Measurements from ENCODE around the gene PLEKHJ1.
A peak's percentile ranks its signal among the peaks of the same experiment; 100 is the strongest.

Gene PLEKHJ1

DNA sequence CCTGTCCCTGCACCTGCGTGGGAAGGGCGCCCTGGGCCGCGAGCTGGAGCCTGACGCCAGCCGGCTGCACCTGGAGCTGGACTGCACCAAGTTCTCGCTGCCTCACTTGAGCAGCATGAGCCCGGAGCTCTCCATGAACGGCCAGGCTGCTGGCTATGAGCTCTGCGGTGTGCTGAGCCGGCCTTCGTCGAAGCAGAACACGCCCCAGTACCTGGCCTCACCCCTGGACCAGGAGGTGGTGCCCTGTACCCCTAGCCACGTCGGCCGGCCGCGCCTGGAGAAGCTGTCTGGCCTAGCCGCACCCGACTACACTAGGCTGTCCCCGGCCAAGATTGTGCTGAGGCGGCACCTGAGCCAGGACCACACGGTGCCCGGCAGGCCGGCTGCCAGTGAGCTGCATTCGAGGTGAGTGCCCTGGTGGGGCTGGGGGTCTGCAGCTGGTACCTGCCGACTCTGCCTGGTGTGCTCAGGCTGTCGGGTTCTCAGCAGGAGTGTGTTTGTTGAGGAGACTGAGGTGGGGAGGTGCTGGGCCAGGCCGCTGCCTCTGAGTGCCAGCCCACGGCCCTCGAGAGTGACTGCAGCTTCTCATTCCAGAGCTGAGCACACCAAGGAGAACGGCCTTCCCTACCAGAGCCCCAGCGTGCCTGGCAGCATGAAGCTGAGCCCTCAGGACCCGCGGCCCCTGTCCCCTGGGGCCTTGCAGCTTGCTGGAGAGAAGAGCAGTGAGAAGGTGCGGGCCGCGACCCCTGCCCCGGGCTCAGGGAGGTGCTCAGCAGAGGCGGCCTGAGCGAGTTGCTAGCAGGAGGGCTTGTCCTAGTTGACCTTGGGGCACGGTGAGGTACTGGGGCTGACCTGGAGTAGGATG is 19.5 kb downstream of the PLEKHJ1 start:
- no peak overlapping the region for H3K4me3 ChIP-seq (ENCODE audit: low read depth, low read length)
- DNase-seq (ENCODE audit: low read depth): no peak
- TF ChIP-seq, protein P1, sequence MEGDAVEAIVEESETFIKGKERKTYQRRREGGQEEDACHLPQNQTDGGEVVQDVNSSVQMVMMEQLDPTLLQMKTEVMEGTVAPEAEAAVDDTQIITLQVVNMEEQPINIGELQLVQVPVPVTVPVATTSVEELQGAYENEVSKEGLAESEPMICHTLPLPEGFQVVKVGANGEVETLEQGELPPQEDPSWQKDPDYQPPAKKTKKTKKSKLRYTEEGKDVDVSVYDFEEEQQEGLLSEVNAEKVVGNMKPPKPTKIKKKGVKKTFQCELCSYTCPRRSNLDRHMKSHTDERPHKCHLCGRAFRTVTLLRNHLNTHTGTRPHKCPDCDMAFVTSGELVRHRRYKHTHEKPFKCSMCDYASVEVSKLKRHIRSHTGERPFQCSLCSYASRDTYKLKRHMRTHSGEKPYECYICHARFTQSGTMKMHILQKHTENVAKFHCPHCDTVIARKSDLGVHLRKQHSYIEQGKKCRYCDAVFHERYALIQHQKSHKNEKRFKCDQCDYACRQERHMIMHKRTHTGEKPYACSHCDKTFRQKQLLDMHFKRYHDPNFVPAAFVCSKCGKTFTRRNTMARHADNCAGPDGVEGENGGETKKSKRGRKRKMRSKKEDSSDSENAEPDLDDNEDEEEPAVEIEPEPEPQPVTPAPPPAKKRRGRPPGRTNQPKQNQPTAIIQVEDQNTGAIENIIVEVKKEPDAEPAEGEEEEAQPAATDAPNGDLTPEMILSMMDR (conservative IDR thresholded peaks at IDR 0.05; ENCODE audit: low read depth, low read length): no peak

DNA sequence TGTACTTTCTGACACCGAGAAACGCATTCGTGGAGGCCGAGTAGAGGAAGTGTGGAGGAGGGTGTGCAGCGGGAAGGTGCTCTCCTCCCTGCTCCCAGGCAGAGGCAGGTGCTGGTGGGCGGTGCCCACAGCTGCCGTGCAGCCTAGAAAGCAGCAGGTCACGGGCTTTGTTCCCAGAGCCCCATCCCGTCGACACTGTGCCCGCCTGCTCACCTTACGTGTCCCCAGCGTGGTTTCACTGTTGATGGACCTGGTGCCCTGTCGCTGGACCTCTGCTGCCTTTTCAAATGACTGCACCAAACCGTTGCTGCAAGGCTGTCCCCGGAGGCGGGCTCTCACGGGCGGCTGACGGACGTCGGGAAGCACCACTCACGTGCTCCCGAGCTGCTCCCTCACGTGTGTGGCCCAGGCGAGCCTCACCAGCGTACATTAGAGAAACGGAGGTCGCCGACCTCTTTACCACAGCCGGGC is 20.8 kb downstream of the PLEKHJ1 start:
- DNase-seq (ENCODE audit: low read depth): peak; percentile 35

DNA sequence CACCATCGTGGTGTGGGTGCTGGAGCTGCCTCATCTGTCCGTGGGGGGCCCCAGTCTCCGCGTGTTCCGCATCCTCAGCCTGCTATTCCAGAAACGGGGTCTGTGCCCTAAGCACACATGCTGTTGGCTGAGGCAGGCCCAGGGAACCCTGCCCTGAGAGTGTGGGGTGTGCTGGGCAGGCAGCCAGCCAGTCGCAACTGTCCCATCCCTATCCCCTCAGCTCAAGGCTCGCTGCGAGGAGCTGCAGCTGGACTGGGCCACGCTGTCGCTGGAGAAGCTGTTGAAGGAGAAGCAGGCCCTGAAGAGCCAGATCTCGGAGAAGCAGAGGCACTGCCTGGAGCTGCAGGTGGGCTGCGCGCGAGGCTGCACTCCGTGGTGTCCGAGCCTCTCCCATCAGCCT is 21.9 kb downstream of the PLEKHJ1 start:
- no peak overlapping the region for H3K4me3 ChIP-seq (ENCODE audit: low read depth, low read length)
- DNase-seq (ENCODE audit: low read depth): no peak
- TF ChIP-seq, protein P1 (conservative IDR thresholded peaks at IDR 0.05; ENCODE audit: low read depth, low read length): no peak

More for the DNA sequence above, 20.8 kb downstream of the PLEKHJ1 start:
- TF ChIP-seq, protein P1 (conservative IDR thresholded peaks at IDR 0.05; ENCODE audit: low read depth, low read length): no peak
- no peak overlapping the region for H3K4me3 ChIP-seq (ENCODE audit: low read depth, low read length)

DNA sequence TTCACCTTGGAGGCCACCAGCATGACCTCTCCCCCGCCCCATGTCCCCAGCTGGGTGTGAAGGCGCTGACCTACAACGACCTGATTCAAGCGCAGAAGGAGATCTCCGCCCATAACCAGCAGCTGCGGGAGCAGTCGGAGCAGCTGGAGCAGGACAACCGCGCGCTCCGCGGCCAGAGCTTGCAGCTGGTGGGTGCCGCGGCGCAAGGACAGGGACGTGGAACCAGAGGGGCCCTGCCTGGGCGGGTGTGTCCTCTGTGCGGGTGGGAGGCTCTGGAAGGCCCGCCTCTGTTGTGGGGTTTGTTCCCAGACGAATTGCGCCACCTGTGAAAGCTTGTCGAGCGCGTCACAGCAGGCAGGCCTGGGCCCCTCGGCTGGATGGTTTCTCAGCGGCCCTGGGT is 22.3 kb downstream of the PLEKHJ1 start:
- TF ChIP-seq, protein P1 (conservative IDR thresholded peaks at IDR 0.05; ENCODE audit: low read depth, low read length): no peak
- H3K4me3 ChIP-seq (ENCODE audit: low read depth, low read length): no peak overlapping the region
- DNase-seq (ENCODE audit: low read depth): no peak

DNA sequence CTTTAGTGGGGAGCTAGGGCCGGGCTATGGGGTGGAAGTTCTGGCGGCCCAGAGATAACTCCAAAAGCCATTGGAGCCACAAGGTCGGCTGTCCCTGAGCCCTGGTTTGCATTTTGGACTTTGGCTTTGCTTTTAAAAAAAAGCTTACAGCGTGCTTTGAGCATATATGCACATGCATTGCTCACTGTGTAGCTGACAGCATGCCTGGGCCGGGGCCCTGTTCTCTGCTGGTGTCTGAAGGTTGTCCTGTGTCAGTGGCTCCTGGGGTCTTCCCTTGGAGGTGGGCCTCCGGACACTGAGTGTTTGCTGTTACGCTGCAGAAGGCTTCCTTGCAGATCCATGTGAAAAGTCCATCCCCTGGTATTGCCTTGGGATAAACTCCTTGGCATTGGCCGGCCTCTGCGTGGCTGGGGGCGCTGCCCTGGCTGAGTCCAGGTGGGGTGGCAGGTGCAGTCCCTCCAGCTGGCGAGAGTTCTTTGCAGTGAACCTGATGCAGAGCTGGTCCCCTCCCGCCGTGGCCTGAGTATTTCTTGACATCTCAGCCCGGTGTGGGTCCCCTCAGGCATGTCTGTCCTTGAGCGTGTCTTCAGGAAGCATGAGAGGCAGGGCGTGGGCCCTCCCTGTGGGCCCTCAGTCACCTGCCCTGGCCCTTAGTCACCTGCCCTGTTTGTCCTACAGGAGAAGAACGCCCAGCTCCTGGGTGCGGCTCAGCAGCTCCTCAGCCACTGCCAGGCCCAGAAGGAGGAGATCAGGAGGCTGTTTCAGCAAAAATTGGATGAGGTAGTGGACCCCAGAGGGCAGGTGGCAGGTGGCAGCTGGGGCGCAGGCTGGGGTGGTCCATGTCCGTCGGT is 23.0 kb downstream of the PLEKHJ1 start:
- no peak for DNase-seq (ENCODE audit: low read depth)
- no peak overlapping the region for H3K4me3 ChIP-seq (ENCODE audit: low read depth, low read length)
- TF ChIP-seq, protein P1 (conservative IDR thresholded peaks at IDR 0.05; ENCODE audit: low read depth, low read length): no peak

DNA sequence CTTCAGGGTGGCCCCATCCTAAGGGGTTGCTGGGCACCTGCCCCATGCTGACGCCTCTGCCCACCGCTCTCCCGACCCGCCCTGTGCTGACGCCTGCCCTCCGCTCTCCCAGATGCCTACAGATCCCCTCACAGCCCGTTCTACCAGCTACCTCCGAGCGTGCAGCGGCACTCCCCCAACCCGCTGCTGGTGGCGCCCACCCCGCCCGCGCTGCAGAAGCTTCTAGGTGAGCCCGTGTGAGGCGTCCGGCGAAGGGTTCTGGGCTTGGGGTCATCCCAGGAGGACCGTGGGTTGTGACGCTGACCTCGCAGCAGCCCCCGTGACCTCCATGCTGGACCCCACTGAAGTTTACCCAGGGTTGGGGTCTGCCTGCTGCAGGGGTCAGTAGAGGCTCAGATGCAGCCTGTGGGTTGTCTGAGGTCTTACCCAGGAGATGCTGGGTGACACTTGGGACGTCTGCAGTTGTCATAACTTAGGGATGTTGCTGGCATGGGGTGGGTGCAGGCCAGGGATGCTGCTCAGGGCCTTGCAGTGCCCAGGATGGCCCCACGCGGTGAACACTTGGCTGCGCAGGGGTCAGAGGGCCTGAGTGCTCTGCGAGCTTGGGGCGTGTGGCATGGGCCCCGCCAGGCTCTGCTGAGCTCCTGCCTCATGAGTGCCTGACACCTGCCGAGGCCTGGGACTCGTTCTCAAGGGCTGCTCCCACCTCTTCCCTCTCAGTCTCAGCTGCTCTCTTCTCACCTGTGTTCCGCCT is 25.0 kb downstream of the PLEKHJ1 start:
- DNase-seq (ENCODE audit: low read depth): no peak
- H3K4me3 ChIP-seq (ENCODE audit: low read depth, low read length): no peak overlapping the region
- TF ChIP-seq, protein P1 (conservative IDR thresholded peaks at IDR 0.05; ENCODE audit: low read depth, low read length): no peak

Measured in choroid plexus epithelial cell (primary cell).